ENCODE results near the gene MAP10.
"Not testable (repeated sequence)": the region's sequence is repeated elsewhere in the genome, so short reads cannot be mapped to it uniquely, and the experiment has no call there.

MAP10 gene

GRCh38 chr1:232805269-232806185 lies at the start of gene MAP10:
TSS of gene MAP10 (plus strand) at chr1:232805416. CDS start at chr1:232805450, 34 bp downstream.
- peaks cover 6% of the 10 kb centered on the region in 2 donors for H3K36me3 Mint-ChIP-seq
- H3K27me3 Mint-ChIP-seq, result peaks cover 0 to 14% of the 10 kb centered on the region in 2 donors
- H3K9me3 Mint-ChIP-seq, result peaks cover 4 to 12% of the 10 kb centered on the region in 2 donors
- ATAC-seq (replicated peaks) (peak; percentile 90), DNase-seq (peak; percentile 81)
- H3K4me1 Mint-ChIP-seq, result peaks cover 11 to 17% of the 10 kb centered on the region in 2 donors
- H3K27ac Mint-ChIP-seq, result peak within 1 kb of the TSS; percentile 98
- peak within 1 kb of the TSS; percentile 96 to 98 for H3K4me3 Mint-ChIP-seq

GRCh38 chr1:232764458-232765251 lies 40.6 kb upstream of the MAP10 start:
- Mint-ChIP-seq H3K36me3 (no peaks in the 10 kb centered on the region), H3K27ac (no peak overlapping the region), H3K4me1 (peaks cover 0 to 2% of the 10 kb centered on the region in 2 donors), H3K27me3 (peaks cover 0 to 6% of the 10 kb centered on the region in 2 donors), H3K9me3 (peaks cover 1 to 4% of the 10 kb centered on the region in 2 donors), H3K4me3 (no peak overlapping the region)
- no peak for ATAC-seq (replicated peaks)
- no peak for DNase-seq

GRCh38 chr1:232765542-232765941 lies 39.7 kb upstream of the MAP10 start:
- ATAC-seq (replicated peaks), result no peak
- H3K9me3 Mint-ChIP-seq, result peaks cover 1 to 4% of the 10 kb centered on the region in 2 donors
- DNase-seq, result no peak
- H3K4me1 Mint-ChIP-seq, result peaks cover 0 to 2% of the 10 kb centered on the region in 2 donors
- no peak overlapping the region for H3K27ac Mint-ChIP-seq
- peaks cover 0 to 6% of the 10 kb centered on the region in 2 donors for H3K27me3 Mint-ChIP-seq
- no peaks in the 10 kb centered on the region for H3K36me3 Mint-ChIP-seq
- no peak overlapping the region for H3K4me3 Mint-ChIP-seq

- Mint-ChIP-seq H3K9me3 (peaks cover 1 to 4% of the 10 kb centered on the region in 2 donors), H3K27ac (no peak overlapping the region), H3K4me1 (peaks cover 0 to 2% of the 10 kb centered on the region in 2 donors), H3K36me3 (no peaks in the 10 kb centered on the region), H3K4me3 (no peak overlapping the region), H3K27me3 (peaks cover 0 to 6% of the 10 kb centered on the region in 2 donors)
- ATAC-seq (replicated peaks) (peak in 1 of 2 donors; percentile 65), DNase-seq (no peak)
These were observed 38.9 kb upstream of the MAP10 start for GRCh38 chr1:232766241-232766890.

- H3K27ac Mint-ChIP-seq, result no peak overlapping the region
- DNase-seq, result no peak
- ATAC-seq (replicated peaks), result no peak
- H3K36me3 Mint-ChIP-seq, result no peaks in the 10 kb centered on the region
- H3K9me3 Mint-ChIP-seq, result peaks cover 1 to 4% of the 10 kb centered on the region in 2 donors
- H3K4me1 Mint-ChIP-seq, result peaks cover 0 to 2% of the 10 kb centered on the region in 2 donors
- H3K4me3 Mint-ChIP-seq, result no peak overlapping the region
- H3K27me3 Mint-ChIP-seq, result peaks cover 0 to 6% of the 10 kb centered on the region in 2 donors
These were observed 38.3 kb upstream of the MAP10 start for GRCh38 chr1:232766904-232767303.

GRCh38 chr1:232767305-232768074 lies 37.7 kb upstream of the MAP10 start:
- ATAC-seq (replicated peaks) (no peak), DNase-seq (no peak)
- H3K4me1 Mint-ChIP-seq, result peaks cover 0 to 2% of the 10 kb centered on the region in 2 donors
- no peak overlapping the region for H3K27ac Mint-ChIP-seq
- H3K4me3 Mint-ChIP-seq, result no peak overlapping the region
- H3K36me3 Mint-ChIP-seq, result no peaks in the 10 kb centered on the region
- peaks cover 1 to 4% of the 10 kb centered on the region in 2 donors for H3K9me3 Mint-ChIP-seq
- peaks cover 0 to 6% of the 10 kb centered on the region in 2 donors for H3K27me3 Mint-ChIP-seq

- Mint-ChIP-seq H3K36me3 (no peaks in the 10 kb centered on the region), H3K4me3 (no peak overlapping the region), H3K9me3 (no peaks in the 10 kb centered on the region), H3K27me3 (peaks cover 0 to 3% of the 10 kb centered on the region in 2 donors), H3K27ac (no peak overlapping the region), H3K4me1 (peaks cover 0 to 2% of the 10 kb centered on the region in 2 donors)
- ATAC-seq (replicated peaks) (no peak), DNase-seq (no peak)
These were observed 36.4 kb upstream of the MAP10 start for GRCh38 chr1:232768793-232769192.

GRCh38 chr1:232769733-232770132 lies 35.5 kb upstream of the MAP10 start:
- DNase-seq (no peak), ATAC-seq (replicated peaks) (no peak)
- Mint-ChIP-seq H3K27ac (no peak overlapping the region), H3K4me1 (peaks cover 0 to 2% of the 10 kb centered on the region in 2 donors), H3K27me3 (peaks cover 0 to 3% of the 10 kb centered on the region in 2 donors), H3K36me3 (no peaks in the 10 kb centered on the region), H3K9me3 (no peaks in the 10 kb centered on the region), H3K4me3 (no peak overlapping the region)

- H3K4me3 Mint-ChIP-seq, result no peak overlapping the region
- H3K27ac Mint-ChIP-seq, result no peak overlapping the region
- no peaks in the 10 kb centered on the region for H3K4me1 Mint-ChIP-seq
- ATAC-seq (replicated peaks) (no peak), DNase-seq (no peak)
- H3K27me3 Mint-ChIP-seq, result peaks cover 0 to 4% of the 10 kb centered on the region in 2 donors
- H3K36me3 Mint-ChIP-seq, result no peaks in the 10 kb centered on the region
- H3K9me3 Mint-ChIP-seq, result no peaks in the 10 kb centered on the region
These were observed 31.5 kb upstream of the MAP10 start for GRCh38 chr1:232773752-232774151.

- Mint-ChIP-seq H3K27ac (no peak overlapping the region), H3K27me3 (peaks cover 0 to 4% of the 10 kb centered on the region in 2 donors), H3K4me3 (no peak overlapping the region), H3K9me3 (no peaks in the 10 kb centered on the region), H3K4me1 (peaks cover 0 to 1% of the 10 kb centered on the region in 2 donors), H3K36me3 (no peaks in the 10 kb centered on the region)
- ATAC-seq (replicated peaks), result no peak
- no peak for DNase-seq
These were observed 28.6 kb upstream of the MAP10 start for GRCh38 chr1:232776526-232777106.

- Mint-ChIP-seq H3K36me3 (no peaks in the 10 kb centered on the region), H3K4me1 (peaks cover 0 to 1% of the 10 kb centered on the region in 2 donors), H3K27me3 (peaks cover 0 to 4% of the 10 kb centered on the region in 2 donors), H3K9me3 (no peaks in the 10 kb centered on the region), H3K4me3 (no peak overlapping the region), H3K27ac (no peak overlapping the region)
- DNase-seq, result no peak
- ATAC-seq (replicated peaks), result no peak
These were observed 24.9 kb upstream of the MAP10 start for GRCh38 chr1:232780354-232780753.

GRCh38 chr1:232784794-232785193 lies 20.4 kb upstream of the MAP10 start:
- no peak overlapping the region for H3K27ac Mint-ChIP-seq
- H3K9me3 Mint-ChIP-seq, result no peaks in the 10 kb centered on the region
- DNase-seq, result no peak
- H3K4me3 Mint-ChIP-seq, result no peak overlapping the region
- H3K36me3 Mint-ChIP-seq, result no peaks in the 10 kb centered on the region
- no peaks in the 10 kb centered on the region for H3K27me3 Mint-ChIP-seq
- peaks cover 0 to 1% of the 10 kb centered on the region in 2 donors for H3K4me1 Mint-ChIP-seq
- no peak for ATAC-seq (replicated peaks)

GRCh38 chr1:232785630-232786029 lies 19.6 kb upstream of the MAP10 start:
- not testable (repeated sequence) for H3K27me3 Mint-ChIP-seq; H3K36me3 Mint-ChIP-seq; DNase-seq; H3K4me3 Mint-ChIP-seq; H3K27ac Mint-ChIP-seq; H3K4me1 Mint-ChIP-seq; ATAC-seq (replicated peaks); H3K9me3 Mint-ChIP-seq
